GM12801 (cell line): ENCODE results near the gene DBN1.

Experiments
- TF ChIP-seq, protein P1 (sequence below): IDR thresholded peaks from one replicate; pipeline ENCODE4 v1.5.1; 2011; ENCODE audit warnings: control low read depth; ENCODE audit not compliant: insufficient read length; ENCODE audit errors: extremely low read depth

DBN1 gene

GRCh38 chr5:177514541-177514940, 41.1 kb upstream of the DBN1 start:
- TF ChIP-seq, protein P1, sequence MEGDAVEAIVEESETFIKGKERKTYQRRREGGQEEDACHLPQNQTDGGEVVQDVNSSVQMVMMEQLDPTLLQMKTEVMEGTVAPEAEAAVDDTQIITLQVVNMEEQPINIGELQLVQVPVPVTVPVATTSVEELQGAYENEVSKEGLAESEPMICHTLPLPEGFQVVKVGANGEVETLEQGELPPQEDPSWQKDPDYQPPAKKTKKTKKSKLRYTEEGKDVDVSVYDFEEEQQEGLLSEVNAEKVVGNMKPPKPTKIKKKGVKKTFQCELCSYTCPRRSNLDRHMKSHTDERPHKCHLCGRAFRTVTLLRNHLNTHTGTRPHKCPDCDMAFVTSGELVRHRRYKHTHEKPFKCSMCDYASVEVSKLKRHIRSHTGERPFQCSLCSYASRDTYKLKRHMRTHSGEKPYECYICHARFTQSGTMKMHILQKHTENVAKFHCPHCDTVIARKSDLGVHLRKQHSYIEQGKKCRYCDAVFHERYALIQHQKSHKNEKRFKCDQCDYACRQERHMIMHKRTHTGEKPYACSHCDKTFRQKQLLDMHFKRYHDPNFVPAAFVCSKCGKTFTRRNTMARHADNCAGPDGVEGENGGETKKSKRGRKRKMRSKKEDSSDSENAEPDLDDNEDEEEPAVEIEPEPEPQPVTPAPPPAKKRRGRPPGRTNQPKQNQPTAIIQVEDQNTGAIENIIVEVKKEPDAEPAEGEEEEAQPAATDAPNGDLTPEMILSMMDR = no peak

GRCh38 chr5:177513500-177513899, 40.1 kb upstream of the DBN1 start:
- TF ChIP-seq, protein P1 = no peak

DNA sequence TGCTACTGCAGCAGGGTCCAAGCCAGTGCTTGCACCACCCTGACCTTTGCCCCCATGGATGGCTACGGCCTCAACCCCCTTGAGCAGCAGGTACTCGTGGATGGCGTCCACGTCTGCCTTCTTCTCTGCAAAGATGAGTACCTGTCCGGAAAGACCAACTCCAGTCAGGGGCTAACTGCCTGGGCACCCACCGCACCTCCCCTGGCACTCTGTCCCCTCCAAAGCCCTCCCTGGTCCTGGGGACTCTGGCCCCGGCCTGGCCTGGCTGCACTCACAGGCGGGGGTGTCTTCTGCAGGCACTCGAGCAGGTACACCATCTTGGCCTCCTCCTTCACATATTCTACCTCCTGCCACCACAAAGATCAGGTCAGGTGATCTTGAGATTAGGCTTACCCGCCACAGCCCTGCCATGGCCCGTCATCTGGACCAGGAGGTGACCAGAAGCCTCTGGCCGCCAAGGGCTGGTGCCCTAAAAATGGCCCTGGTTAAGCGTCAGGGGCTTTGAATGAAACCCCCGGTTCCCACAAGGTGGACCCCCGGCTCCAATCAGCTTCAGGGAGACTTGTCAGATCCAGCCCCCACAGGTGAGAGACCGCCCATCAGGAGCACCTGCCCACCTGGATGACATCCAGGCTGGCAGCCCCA, 39.4 kb upstream of the DBN1 start:
- TF ChIP-seq, protein P1 = no peak

- TF ChIP-seq, protein P1 = no peak
Observed at GRCh38 chr5:177511796-177512675, 38.6 kb upstream of the DBN1 start.

DNA sequence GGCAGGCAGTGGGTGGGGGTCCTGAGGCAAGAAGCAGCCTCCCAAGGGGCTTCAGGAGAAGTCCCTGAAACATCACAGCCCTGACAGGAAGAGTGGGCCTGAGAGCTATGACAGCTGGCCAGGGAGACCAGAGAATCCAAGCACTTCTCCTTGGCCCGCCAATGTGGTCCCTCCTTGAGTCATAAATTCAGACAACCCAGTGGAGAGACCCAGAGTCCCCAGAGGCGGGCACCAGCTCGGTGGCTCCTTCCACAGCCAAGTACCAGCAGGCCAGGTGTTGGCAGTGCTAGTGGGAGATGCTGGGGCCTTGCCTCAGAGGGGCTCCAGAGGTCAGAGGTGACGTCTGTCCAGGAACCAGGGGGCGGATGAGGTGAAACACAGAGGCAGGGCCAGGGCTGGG, 37.7 kb upstream of the DBN1 start:
- TF ChIP-seq, protein P1 = no peak

- TF ChIP-seq, protein P1 = no peak
Observed at GRCh38 chr5:177510567-177511053, 37.2 kb upstream of the DBN1 start.

- TF ChIP-seq, protein P1 = no peak
Observed at GRCh38 chr5:177509991-177510566, 36.6 kb upstream of the DBN1 start.
